Activated CD8-positive, alpha-beta memory T cell treated with anti-CD3 and anti-CD28 coated beads, Interleukin-2, amount 10 ng/mL, durations not matched to agents 7 days and 5 days (primary cell): Measurements from ENCODE around the gene CLEC7A. TPM values are rescaled to one million over a fixed set of nuclear protein-coding genes. Genes with fewer than 3 reads are reported as not detected.

Experiments
- ATAC-seq: fragments of 150-1000 bp; cut with Tn5 transposase; one replicate; pipeline ENCODE4 v1.10.0; 2021; ENCODE audit warnings: moderate library complexity
- CTCF ChIA-PET: fragments of 350-600 bp; sonication (Branson Sonifier 250); formaldehyde crosslinking; loops from one replicate; lab custom pipeline; 2021; ENCODE audit warnings: antibody characterized with exemption; lab: Charles Lee
- DNase-seq: peaks from one replicate; pipeline ENCODE4 v3.0.0-alpha.2; 2020
- H3K27ac Mint-ChIP-seq: one replicate; pipeline ENCODE4 v1.8.0; 2021; ENCODE audit warnings: mild to moderate bottlenecking, mixed read lengths
- H3K27me3 Mint-ChIP-seq: one replicate; pipeline ENCODE4 v1.8.0; 2021; ENCODE audit warnings: mixed read lengths
- H3K36me3 Mint-ChIP-seq: one replicate; pipeline ENCODE4 v1.8.0; 2021; ENCODE audit warnings: mild to moderate bottlenecking, mixed read lengths
- H3K4me1 Mint-ChIP-seq: one replicate; pipeline ENCODE4 v1.8.0; 2021; ENCODE audit warnings: mixed read lengths
- H3K4me3 Mint-ChIP-seq: one replicate; pipeline ENCODE4 v1.8.0; 2021; ENCODE audit warnings: mild to moderate bottlenecking, moderate library complexity, mixed read lengths
- H3K9me3 Mint-ChIP-seq: one replicate; pipeline ENCODE4 v1.8.0; 2022; ENCODE audit warnings: low read depth, mixed read lengths
- total RNA-seq, 2 experiments: library from RNA; stranded (reverse); gene quantifications; one replicate each; pipeline ENCODE4 v1.2.3, GENCODE V29; 2021

Gene CLEC7A
- total RNA-seq, 2 experiments from 2014 or later = 0.26 TPM; not detected in 1

DNA sequence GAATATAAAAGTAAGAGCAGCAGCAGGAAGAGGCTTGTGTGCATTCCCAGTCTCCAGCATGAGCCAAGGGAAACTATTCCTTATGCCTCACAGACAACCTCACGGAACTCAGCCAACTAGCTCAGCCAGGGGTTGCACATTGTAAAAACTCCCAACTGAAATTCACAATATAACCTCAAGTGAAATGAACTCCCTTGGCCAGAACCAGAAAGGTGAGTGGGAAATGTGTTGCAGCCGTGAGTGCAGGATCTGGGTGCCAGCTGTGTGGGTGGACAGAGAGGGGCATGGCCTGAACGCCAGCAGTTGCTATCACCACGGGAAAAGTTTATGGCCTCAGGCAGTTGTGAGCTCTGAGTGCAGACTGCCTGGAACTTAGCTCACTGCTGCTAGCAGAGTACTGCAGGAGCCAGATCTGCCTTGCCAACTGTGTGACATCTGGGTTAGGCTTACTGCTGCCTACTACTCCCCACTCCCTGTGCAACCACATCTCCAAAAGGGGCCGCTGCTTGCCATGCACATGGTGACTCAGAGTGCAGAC lies 28.9 kb downstream of the CLEC7A start:
- Mint-ChIP-seq H3K4me1 (peaks cover 7% of the 10 kb centered on the region), H3K36me3 (peaks cover 6% of the 10 kb centered on the region), H3K27me3 (peaks cover 24% of the 10 kb centered on the region), H3K4me3 (no peak overlapping the region), H3K27ac (no peak overlapping the region), H3K9me3 (peaks cover 4% of the 10 kb centered on the region)
- CTCF ChIA-PET = no interaction called here
- ATAC-seq (no peak), DNase-seq (no peak)

DNA sequence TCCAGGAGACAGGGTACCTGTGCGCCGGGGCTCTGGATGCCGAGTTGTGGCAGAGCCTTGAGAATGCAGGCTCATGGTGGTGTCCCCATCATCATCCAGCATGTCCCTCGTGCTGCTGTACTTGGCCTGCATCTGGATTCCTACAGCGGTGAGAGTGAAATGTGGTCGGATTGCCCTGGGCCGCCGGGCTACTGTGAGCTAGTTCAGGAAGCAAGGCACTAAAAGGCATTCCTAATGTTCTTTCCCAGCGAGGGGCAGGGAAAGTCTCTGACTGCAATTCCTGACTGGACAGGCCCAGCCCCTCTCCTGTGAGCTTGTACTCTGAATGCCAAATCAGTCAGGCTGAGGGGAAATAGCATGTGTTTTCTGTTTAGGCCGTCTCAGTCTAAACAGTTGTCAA lies 31.2 kb downstream of the CLEC7A start, which contains the start of gene CLEC1A:
TSS of gene CLEC1A (minus strand) at position 195 of the 400 bp plus-strand sequence. CDS start at position 132, 63 bp downstream.
- Mint-ChIP-seq H3K4me3 (no peak within 1 kb of the TSS), H3K4me1 (peaks cover 7% of the 10 kb centered on the region)
- CTCF ChIA-PET = no interaction called here

GRCh38 chr12:10097521-10097920 lies 32.5 kb downstream of the CLEC7A start:
- H3K27ac Mint-ChIP-seq = no peak overlapping the region
- H3K4me3 Mint-ChIP-seq = no peak overlapping the region
- ATAC-seq = no peak
- CTCF ChIA-PET = no interaction called here
- H3K27me3 Mint-ChIP-seq = peaks cover 5% of the 10 kb centered on the region
- no peaks in the 10 kb centered on the region for H3K36me3 Mint-ChIP-seq
- H3K9me3 Mint-ChIP-seq = no peaks in the 10 kb centered on the region
- peaks cover 7% of the 10 kb centered on the region for H3K4me1 Mint-ChIP-seq
- DNase-seq = no peak

More for the DNA sequence above, 31.2 kb downstream of the CLEC7A start, which contains the start of gene CLEC1A:
- DNase-seq (no peak), ATAC-seq (no peak)
- peaks cover 4% of the 10 kb centered on the region for H3K36me3 Mint-ChIP-seq
- H3K27ac Mint-ChIP-seq = no peak within 1 kb of the TSS
- peaks cover 2% of the 10 kb centered on the region for H3K9me3 Mint-ChIP-seq
- H3K27me3 Mint-ChIP-seq = peaks cover 9% of the 10 kb centered on the region

- DNase-seq = no peak
- H3K27me3 Mint-ChIP-seq = peaks cover 6% of the 10 kb centered on the region
- no peak overlapping the region for H3K27ac Mint-ChIP-seq
- no peaks in the 10 kb centered on the region for H3K9me3 Mint-ChIP-seq
- no peak for ATAC-seq
- H3K4me3 Mint-ChIP-seq = no peak overlapping the region
- no peaks in the 10 kb centered on the region for H3K36me3 Mint-ChIP-seq
- no peaks in the 10 kb centered on the region for H3K4me1 Mint-ChIP-seq
- CTCF ChIA-PET = no interaction called here
Measured at GRCh38 chr12:10095971-10096370, 34.0 kb downstream of the CLEC7A start.

DNA sequence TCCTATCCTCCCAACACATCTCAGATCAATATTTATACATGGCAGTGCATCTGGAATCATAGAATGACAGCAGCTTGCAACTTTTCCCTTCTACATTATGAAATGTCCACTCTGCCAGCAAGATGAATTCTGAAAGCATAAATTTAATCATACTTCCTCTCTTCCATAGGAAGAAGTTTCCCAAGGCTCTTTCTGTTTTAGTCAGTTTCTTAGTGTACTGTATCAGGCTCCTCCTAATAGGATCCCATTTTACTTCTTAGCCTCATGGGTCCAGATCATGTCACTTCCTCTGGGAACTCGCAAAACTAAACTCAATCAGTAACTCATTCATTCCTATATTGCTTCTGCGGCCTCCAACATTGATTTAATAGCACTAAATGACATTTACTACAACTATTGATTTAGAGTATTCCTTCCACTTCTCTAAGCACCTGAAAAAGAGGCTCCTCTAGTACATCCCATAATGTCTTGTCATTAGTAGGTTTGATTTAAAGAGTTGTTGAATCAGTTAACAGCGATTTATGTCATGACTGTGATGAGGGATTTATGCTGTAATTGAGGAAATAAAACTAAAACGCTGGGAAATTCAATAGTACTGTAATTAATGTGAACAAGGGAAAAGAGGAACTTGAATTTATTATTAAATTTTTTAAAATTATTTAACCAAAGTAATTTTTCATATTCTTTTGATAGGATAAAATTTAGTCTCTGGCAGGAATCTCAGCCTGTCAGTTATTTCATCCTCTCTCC lies 35.2 kb downstream of the CLEC7A start:
- Mint-ChIP-seq H3K36me3 (no peaks in the 10 kb centered on the region), H3K27ac (no peak overlapping the region), H3K9me3 (no peaks in the 10 kb centered on the region), H3K4me1 (peaks cover 3% of the 10 kb centered on the region), H3K4me3 (no peak overlapping the region), H3K27me3 (peaks cover 13% of the 10 kb centered on the region)
- ATAC-seq (no peak), DNase-seq (no peak)
- CTCF ChIA-PET = no interaction called here

- Mint-ChIP-seq H3K4me3 (no peak overlapping the region), H3K27me3 (peaks cover 22% of the 10 kb centered on the region), H3K9me3 (peaks cover under 1% of the 10 kb centered on the region), H3K4me1 (peaks cover 3% of the 10 kb centered on the region), H3K36me3 (no peaks in the 10 kb centered on the region), H3K27ac (no peak overlapping the region)
- ATAC-seq (no peak), DNase-seq (no peak)
- CTCF ChIA-PET = no interaction called here
Measured at GRCh38 chr12:10088955-10089900, 40.8 kb downstream of the CLEC7A start.

GRCh38 chr12:10088031-10088430 lies 42.0 kb downstream of the CLEC7A start:
- ATAC-seq (no peak), DNase-seq (no peak)
- no peak overlapping the region for H3K27ac Mint-ChIP-seq
- H3K4me3 Mint-ChIP-seq = no peak overlapping the region
- H3K4me1 Mint-ChIP-seq = peaks cover 3% of the 10 kb centered on the region
- H3K27me3 Mint-ChIP-seq = peaks cover 24% of the 10 kb centered on the region
- CTCF ChIA-PET = no interaction called here
- peaks cover 2% of the 10 kb centered on the region for H3K9me3 Mint-ChIP-seq
- no peaks in the 10 kb centered on the region for H3K36me3 Mint-ChIP-seq

DNA sequence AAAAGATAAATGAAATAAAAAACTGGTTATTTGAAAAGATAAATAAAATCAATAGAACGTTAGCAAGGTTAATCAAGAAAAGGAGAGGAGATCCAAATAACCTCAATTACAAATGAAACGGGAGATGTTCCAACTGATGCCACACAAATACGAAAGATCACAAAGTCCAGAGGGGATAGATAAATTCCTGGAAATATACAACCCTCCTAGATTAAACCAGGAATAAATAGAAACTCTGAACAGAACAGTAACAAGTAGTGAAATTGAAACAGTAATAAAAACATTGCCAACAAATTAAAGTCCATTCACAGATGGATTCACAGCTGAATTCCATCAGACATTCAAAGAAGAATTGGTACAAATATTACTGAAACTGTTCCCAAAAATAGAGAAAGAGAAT lies 43.6 kb downstream of the CLEC7A start:
- Mint-ChIP-seq H3K4me3 (no peak overlapping the region), H3K36me3 (no peaks in the 10 kb centered on the region), H3K4me1 (peaks cover 3% of the 10 kb centered on the region), H3K9me3 (peaks cover 5% of the 10 kb centered on the region), H3K27ac (no peak overlapping the region), H3K27me3 (peaks cover 27% of the 10 kb centered on the region)
- DNase-seq (no peak), ATAC-seq (no peak)
- CTCF ChIA-PET = no interaction called here

- Mint-ChIP-seq H3K36me3 (no peaks in the 10 kb centered on the region), H3K27me3 (peaks cover 28% of the 10 kb centered on the region), H3K4me1 (no peaks in the 10 kb centered on the region), H3K4me3 (no peak overlapping the region), H3K9me3 (peaks cover 5% of the 10 kb centered on the region), H3K27ac (no peak overlapping the region)
- DNase-seq = no peak
- ATAC-seq = no peak
- CTCF ChIA-PET = no interaction called here
Measured at GRCh38 chr12:10084733-10085132, 45.3 kb downstream of the CLEC7A start.

- Mint-ChIP-seq H3K4me3 (no peak overlapping the region), H3K9me3 (peaks cover 5% of the 10 kb centered on the region), H3K27me3 (peaks cover 33% of the 10 kb centered on the region), H3K27ac (no peak overlapping the region), H3K4me1 (no peaks in the 10 kb centered on the region), H3K36me3 (no peaks in the 10 kb centered on the region)
- ATAC-seq (no peak), DNase-seq (no peak)
- CTCF ChIA-PET = interaction anchor here (1.6 kb wide), 1 partner anchor 43 kb away, joined by 3 read pairs; no protein-coding TSS in a partner anchor
Measured at GRCh38 chr12:10082117-10082874, 47.7 kb downstream of the CLEC7A start.

- Mint-ChIP-seq H3K4me1 (no peaks in the 10 kb centered on the region), H3K9me3 (no peaks in the 10 kb centered on the region), H3K36me3 (no peaks in the 10 kb centered on the region), H3K4me3 (no peak overlapping the region), H3K27me3 (peaks cover 43% of the 10 kb centered on the region), H3K27ac (no peak overlapping the region)
- CTCF ChIA-PET = no interaction called here
- ATAC-seq = no peak
- no peak for DNase-seq
Measured at GRCh38 chr12:10075451-10075850, 54.5 kb downstream of the CLEC7A start.

DNA sequence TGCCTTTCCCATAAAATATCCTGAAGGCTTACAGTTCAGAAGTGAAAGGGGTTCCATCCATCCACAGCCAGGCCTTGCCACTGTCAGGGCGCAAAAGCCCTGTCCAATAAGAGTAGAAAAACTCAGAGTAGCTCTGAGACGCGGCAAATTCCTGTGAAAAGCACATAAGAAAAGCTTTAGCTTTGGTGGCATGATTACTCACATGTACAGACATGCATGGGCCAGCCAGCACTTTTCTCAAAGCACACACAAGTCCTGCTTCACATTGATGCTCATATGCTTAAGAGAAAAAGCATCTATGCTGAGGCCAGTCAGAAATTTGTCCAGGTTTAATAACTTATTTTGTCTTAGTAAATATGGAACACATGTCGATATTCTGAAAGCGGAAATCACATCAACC lies 56.7 kb downstream of the CLEC7A start:
- CTCF ChIA-PET = interaction anchor here (0.8 kb wide), 1 partner anchor 19 kb away, joined by 3 read pairs; no protein-coding TSS in a partner anchor
- H3K36me3 Mint-ChIP-seq = no peaks in the 10 kb centered on the region
- ATAC-seq = no peak
- peaks cover under 1% of the 10 kb centered on the region for H3K4me1 Mint-ChIP-seq
- H3K9me3 Mint-ChIP-seq = no peaks in the 10 kb centered on the region
- no peak for DNase-seq
- H3K4me3 Mint-ChIP-seq = no peak overlapping the region
- no peak overlapping the region for H3K27ac Mint-ChIP-seq
- peaks cover 53% of the 10 kb centered on the region for H3K27me3 Mint-ChIP-seq

- Mint-ChIP-seq H3K27ac (no peak overlapping the region), H3K4me3 (no peak overlapping the region), H3K9me3 (no peaks in the 10 kb centered on the region), H3K27me3 (peaks cover 56% of the 10 kb centered on the region), H3K36me3 (no peaks in the 10 kb centered on the region), H3K4me1 (peaks cover 9% of the 10 kb centered on the region)
- ATAC-seq (no peak), DNase-seq (no peak)
- CTCF ChIA-PET = no interaction called here
Measured at GRCh38 chr12:10072131-10072530, 57.9 kb downstream of the CLEC7A start.
